ENCODE results near the gene GPR17. TPM values are rescaled to one million over a fixed set of nuclear protein-coding genes. Genes with fewer than 3 reads are reported as not detected.
A peak's percentile ranks its signal among the peaks of the same experiment; 100 is the strongest.

The GPR17 gene
- total RNA-seq, 1 experiment from 2014 or later = not detected

- intact Hi-C loops (cut with micrococcal nuclease) = no loop called here
- peaks cover 51% of the 10 kb centered on the region for H3K27me3 Mint-ChIP-seq (ENCODE audit: insufficient read depth, unreplicated experiment)
- H3K4me1 Mint-ChIP-seq (ENCODE audit: insufficient read depth, unreplicated experiment) = no peaks in the 10 kb centered on the region
- DNase-seq (ENCODE audit: unreplicated experiment) = no peak
- ChIA-PET POLR2A (no interaction called here), CTCF (no interaction called here)
- no peak overlapping the region for H3K27ac Mint-ChIP-seq (ENCODE audit: low read depth, unreplicated experiment)
- H3K4me3 Mint-ChIP-seq (ENCODE audit: unreplicated experiment) = no peak overlapping the region
- no peaks in the 10 kb centered on the region for H3K36me3 Mint-ChIP-seq (ENCODE audit: insufficient read depth, unreplicated experiment)
- BruUV-seq (replicated peaks) = no TSS peak
- no peaks in the 10 kb centered on the region for H3K9me3 Mint-ChIP-seq (ENCODE audit: unreplicated experiment)
- TF ChIP-seq CTCF (IDR thresholded peaks at IDR 0.05; ENCODE audit: unreplicated experiment) = no peak
Observed at GRCh38 chr2:127672341-127673224, 26.6 kb downstream of the GPR17 start.

- Mint-ChIP-seq H3K4me1 (ENCODE audit: insufficient read depth, unreplicated experiment) (no peaks in the 10 kb centered on the region), H3K36me3 (ENCODE audit: insufficient read depth, unreplicated experiment) (no peaks in the 10 kb centered on the region), H3K27ac (ENCODE audit: low read depth, unreplicated experiment) (no peak overlapping the region), H3K9me3 (ENCODE audit: unreplicated experiment) (no peaks in the 10 kb centered on the region), H3K4me3 (ENCODE audit: unreplicated experiment) (no peak overlapping the region), H3K27me3 (ENCODE audit: insufficient read depth, unreplicated experiment) (peaks cover 56% of the 10 kb centered on the region)
- BruUV-seq (replicated peaks) = no TSS peak
- intact Hi-C loops (cut with micrococcal nuclease) = no loop called here
- CTCF ChIA-PET = no interaction called here
- TF ChIP-seq CTCF (IDR thresholded peaks at IDR 0.05; ENCODE audit: unreplicated experiment) = no peak
- POLR2A ChIA-PET = interaction anchor here (0.7 kb wide), 1 partner anchor 432 kb away, joined by 3 read pairs; no protein-coding TSS in a partner anchor
- no peak for DNase-seq (ENCODE audit: unreplicated experiment)
Observed at GRCh38 chr2:127673291-127674069, 27.5 kb downstream of the GPR17 start.

GRCh38 chr2:127674241-127675209, 28.6 kb downstream of the GPR17 start:
- intact Hi-C loops (cut with micrococcal nuclease) = no loop called here
- Mint-ChIP-seq H3K36me3 (ENCODE audit: insufficient read depth, unreplicated experiment) (no peaks in the 10 kb centered on the region), H3K27me3 (ENCODE audit: insufficient read depth, unreplicated experiment) (peaks cover 49% of the 10 kb centered on the region), H3K9me3 (ENCODE audit: unreplicated experiment) (no peaks in the 10 kb centered on the region), H3K4me3 (ENCODE audit: unreplicated experiment) (peak overlapping the region; percentile 28), H3K27ac (ENCODE audit: low read depth, unreplicated experiment) (no peak overlapping the region), H3K4me1 (ENCODE audit: insufficient read depth, unreplicated experiment) (no peaks in the 10 kb centered on the region)
- no peak for DNase-seq (ENCODE audit: unreplicated experiment)
- POLR2A ChIA-PET = interaction anchor here (0.7 kb wide), 1 partner anchor 433 kb away, joined by 3 read pairs; no protein-coding TSS in a partner anchor
- no peak for TF ChIP-seq CTCF (IDR thresholded peaks at IDR 0.05; ENCODE audit: unreplicated experiment)
- BruUV-seq (replicated peaks) = no TSS peak
- CTCF ChIA-PET = no interaction called here
